GM10248 (cell line): ENCODE results near the gene SELENOM.

Experiments used
- CTCF ChIA-PET: fragments of 300-600 bp; sonication (Branson Sonifier 250); formaldehyde crosslinking; extraction: SDS; loops from one replicate; lab custom pipeline; 2021; ENCODE audit warnings: antibody characterized with exemption; lab: Yijun Ruan, JAX
- POLR2A ChIA-PET: fragments of 350-650 bp; sonication (Branson Sonifier 250); formaldehyde crosslinking; extraction: SDS; loops from one replicate; lab custom pipeline; 2020; ENCODE audit warnings: antibody characterized with exemption; lab: Yijun Ruan, JAX
- DNase-seq: peaks from one replicate; pipeline ENCODE4 v3.0.0; 2012; ENCODE audit errors: extremely low spot score
- TF ChIP-seq, protein P1 (sequence below): IDR thresholded peaks from 2 replicates; pipeline ENCODE4 v1.5.1; 2012; ENCODE audit warnings: mild to moderate bottlenecking, low read depth; ENCODE audit errors: extremely low read depth, missing control alignments, control extremely low read depth

The SELENOM gene

DNA sequence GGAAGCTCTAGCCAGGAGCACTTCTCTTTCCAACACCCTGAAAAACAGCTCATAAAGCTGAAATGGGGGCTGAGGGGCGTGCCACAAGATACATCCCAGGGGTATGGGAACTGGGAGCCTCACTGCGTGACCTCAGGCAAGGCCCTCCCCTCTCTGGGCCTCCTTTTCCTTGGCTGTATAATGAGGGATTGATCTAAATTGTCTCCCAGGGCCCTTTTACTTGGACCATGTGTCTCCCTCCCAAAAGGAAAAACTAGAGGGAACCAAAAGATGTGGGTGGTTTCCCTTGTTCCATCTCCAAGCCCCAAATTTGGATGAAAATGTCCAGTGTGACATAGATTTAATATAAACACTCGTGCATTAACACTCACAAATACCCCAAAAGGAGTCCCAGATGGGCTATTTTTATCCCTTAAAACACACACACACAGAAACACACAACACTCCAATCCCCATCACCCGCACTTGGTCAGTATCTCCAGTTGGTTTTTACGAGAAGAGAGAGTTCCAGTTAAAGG lies 52.2 kb downstream of the SELENOM start:
- TF ChIP-seq, protein P1, sequence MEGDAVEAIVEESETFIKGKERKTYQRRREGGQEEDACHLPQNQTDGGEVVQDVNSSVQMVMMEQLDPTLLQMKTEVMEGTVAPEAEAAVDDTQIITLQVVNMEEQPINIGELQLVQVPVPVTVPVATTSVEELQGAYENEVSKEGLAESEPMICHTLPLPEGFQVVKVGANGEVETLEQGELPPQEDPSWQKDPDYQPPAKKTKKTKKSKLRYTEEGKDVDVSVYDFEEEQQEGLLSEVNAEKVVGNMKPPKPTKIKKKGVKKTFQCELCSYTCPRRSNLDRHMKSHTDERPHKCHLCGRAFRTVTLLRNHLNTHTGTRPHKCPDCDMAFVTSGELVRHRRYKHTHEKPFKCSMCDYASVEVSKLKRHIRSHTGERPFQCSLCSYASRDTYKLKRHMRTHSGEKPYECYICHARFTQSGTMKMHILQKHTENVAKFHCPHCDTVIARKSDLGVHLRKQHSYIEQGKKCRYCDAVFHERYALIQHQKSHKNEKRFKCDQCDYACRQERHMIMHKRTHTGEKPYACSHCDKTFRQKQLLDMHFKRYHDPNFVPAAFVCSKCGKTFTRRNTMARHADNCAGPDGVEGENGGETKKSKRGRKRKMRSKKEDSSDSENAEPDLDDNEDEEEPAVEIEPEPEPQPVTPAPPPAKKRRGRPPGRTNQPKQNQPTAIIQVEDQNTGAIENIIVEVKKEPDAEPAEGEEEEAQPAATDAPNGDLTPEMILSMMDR, result no peak
- POLR2A ChIA-PET, result no interaction called here
- no peak for DNase-seq
- CTCF ChIA-PET, result interaction anchor here (1.1 kb wide), 1 partner anchor 9 kb away, joined by 3 read pairs; no protein-coding TSS in a partner anchor
